DND-41 (cell line): ENCODE results near the gene BCAS3.

ENCODE experiments used
- EZH2 ChIP-seq: IDR thresholded peaks from 3 replicates; pipeline ENCODE4 v1.6.1; 2012; ENCODE audit warnings: borderline replicate concordance, low read depth, mild to moderate bottlenecking, moderate library complexity, low read length, inconsistent platforms; ENCODE audit not compliant: severe bottlenecking
- TF ChIP-seq, protein P1 (sequence below): IDR thresholded peaks from 2 replicates; pipeline ENCODE4 v1.5.1; 2012; ENCODE audit warnings: borderline replicate concordance, low read length, moderate library complexity, mild to moderate bottlenecking; ENCODE audit not compliant: poor library complexity, severe bottlenecking; ENCODE audit errors: extremely low read depth

DNA sequence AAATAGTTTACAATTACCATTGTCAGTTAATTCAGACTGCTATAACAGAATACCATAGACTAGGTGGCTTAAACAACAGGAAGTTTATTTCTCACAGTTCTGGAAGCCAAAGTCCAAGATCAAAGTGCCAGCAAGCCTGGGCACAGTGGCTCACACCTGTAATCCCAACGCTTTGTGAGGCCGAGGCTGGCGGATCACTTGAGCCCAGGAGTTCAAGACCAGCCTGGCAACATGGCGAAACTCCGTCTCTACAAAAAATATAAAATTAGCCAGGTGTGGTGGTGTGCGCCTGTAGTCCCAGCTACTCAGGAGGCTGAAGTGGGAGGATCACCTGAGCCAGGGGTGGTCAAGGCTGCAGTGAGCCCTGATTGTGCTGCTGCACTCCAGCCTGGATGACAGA, 650.7 kb downstream of the BCAS3 start:
- TF ChIP-seq, protein P1, sequence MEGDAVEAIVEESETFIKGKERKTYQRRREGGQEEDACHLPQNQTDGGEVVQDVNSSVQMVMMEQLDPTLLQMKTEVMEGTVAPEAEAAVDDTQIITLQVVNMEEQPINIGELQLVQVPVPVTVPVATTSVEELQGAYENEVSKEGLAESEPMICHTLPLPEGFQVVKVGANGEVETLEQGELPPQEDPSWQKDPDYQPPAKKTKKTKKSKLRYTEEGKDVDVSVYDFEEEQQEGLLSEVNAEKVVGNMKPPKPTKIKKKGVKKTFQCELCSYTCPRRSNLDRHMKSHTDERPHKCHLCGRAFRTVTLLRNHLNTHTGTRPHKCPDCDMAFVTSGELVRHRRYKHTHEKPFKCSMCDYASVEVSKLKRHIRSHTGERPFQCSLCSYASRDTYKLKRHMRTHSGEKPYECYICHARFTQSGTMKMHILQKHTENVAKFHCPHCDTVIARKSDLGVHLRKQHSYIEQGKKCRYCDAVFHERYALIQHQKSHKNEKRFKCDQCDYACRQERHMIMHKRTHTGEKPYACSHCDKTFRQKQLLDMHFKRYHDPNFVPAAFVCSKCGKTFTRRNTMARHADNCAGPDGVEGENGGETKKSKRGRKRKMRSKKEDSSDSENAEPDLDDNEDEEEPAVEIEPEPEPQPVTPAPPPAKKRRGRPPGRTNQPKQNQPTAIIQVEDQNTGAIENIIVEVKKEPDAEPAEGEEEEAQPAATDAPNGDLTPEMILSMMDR = no peak
- TF ChIP-seq EZH2 = no peak
